SHP77 (cell line): ENCODE measurements around the gene KCNT1.
A peak's percentile ranks its signal among the peaks of the same experiment; 100 is the strongest.

Experiments used
- DNase-seq, 2 experiments: peaks; one replicate each; lab custom pipeline; 2025; lab: John Stamatoyannopoulos, UW

Gene KCNT1

GRCh38 chr9:135700525-135700924 is 1.5 kb upstream of the KCNT1 start:
- DNase-seq, result no peak

GRCh38 chr9:135701067-135701958 is 672 bp upstream of the KCNT1 start:
- no peak for DNase-seq

GRCh38 chr9:135703726-135704125 is 1.7 kb downstream of the KCNT1 start:
- DNase-seq, result no peak

GRCh38 chr9:135704483-135704882 is 2.5 kb downstream of the KCNT1 start:
- no peak for DNase-seq

- peak in 1 of 2 experiments; percentile 34 for DNase-seq
These were observed 3.4 kb downstream of the KCNT1 start for GRCh38 chr9:135705376-135705775.

GRCh38 chr9:135706288-135706687 is 4.3 kb downstream of the KCNT1 start:
- DNase-seq, result no peak

GRCh38 chr9:135707252-135708138 is 5.5 kb downstream of the KCNT1 start:
- no peak for DNase-seq

- DNase-seq, result no peak
These were observed 6.2 kb downstream of the KCNT1 start for GRCh38 chr9:135708164-135708563.

- DNase-seq, result peak; percentile 43 to 82
These were observed 9.4 kb downstream of the KCNT1 start for GRCh38 chr9:135711391-135711790.

GRCh38 chr9:135711881-135712280 is 9.9 kb downstream of the KCNT1 start:
- DNase-seq, result no peak

- no peak for DNase-seq
These were observed 10.8 kb downstream of the KCNT1 start for GRCh38 chr9:135712613-135713295.

- no peak for DNase-seq
These were observed 12.5 kb downstream of the KCNT1 start for GRCh38 chr9:135714242-135715055.

GRCh38 chr9:135715056-135715595 is 13.1 kb downstream of the KCNT1 start:
- DNase-seq, result no peak

- no peak for DNase-seq
These were observed 14.1 kb downstream of the KCNT1 start for GRCh38 chr9:135716045-135716444.

GRCh38 chr9:135717410-135717809 is 15.4 kb downstream of the KCNT1 start:
- no peak for DNase-seq

GRCh38 chr9:135718616-135719015 is 16.6 kb downstream of the KCNT1 start:
- peak in 1 of 2 experiments; percentile 27 for DNase-seq

- DNase-seq, result no peak
These were observed 17.5 kb downstream of the KCNT1 start for GRCh38 chr9:135719472-135719871.

- no peak for DNase-seq
These were observed 20.4 kb downstream of the KCNT1 start for GRCh38 chr9:135722365-135722764.

GRCh38 chr9:135724186-135724787 is 22.3 kb downstream of the KCNT1 start:
- DNase-seq, result no peak

- no peak for DNase-seq
These were observed 24.3 kb downstream of the KCNT1 start for GRCh38 chr9:135726138-135726853.
